ENCODE results near the gene WBP11. TPM values are rescaled to one million over a fixed set of nuclear protein-coding genes. Genes with fewer than 3 reads are reported as not detected.

Gene WBP11
- total RNA-seq, 3 donors from 2014 or later: 38.4 to 53.7 (median 48.3) TPM

- no peak overlapping the region for H3K4me3 ChIP-seq
- no peaks in the 10 kb centered on the region for H3K36me3 ChIP-seq (ENCODE audit: low read depth)
- H3K4me1 ChIP-seq (ENCODE audit: low read depth): peaks cover 20% of the 10 kb centered on the region
- no peaks in the 10 kb centered on the region for H3K9me3 ChIP-seq
- DNase-seq: no peak
- no peak for TF ChIP-seq CTCF (IDR thresholded peaks at IDR 0.05)
- intact Hi-C loops (cut with DNase I, micrococcal nuclease): loop anchor here in 1 of 2 donors (5.0 kb wide), 1 partner anchor 146 kb away; no protein-coding TSS in a partner anchor
- ATAC-seq: peak; percentile 58
These were observed 42.8 kb upstream of the WBP11 start for GRCh38 chr12:14846042-14846587.

- H3K36me3 ChIP-seq (ENCODE audit: low read depth): no peaks in the 10 kb centered on the region
- TF ChIP-seq CTCF (IDR thresholded peaks at IDR 0.05): peak; percentile 45
- H3K9me3 ChIP-seq: no peaks in the 10 kb centered on the region
- intact Hi-C loops (cut with DNase I, micrococcal nuclease): loop anchor here (1.0 to 5.0 kb wide), 2 partner anchors 147 to 151 kb away; no protein-coding TSS in a partner anchor
- ATAC-seq (peak; percentile 75), DNase-seq (peak in 1 of 3 donors; percentile 77)
- H3K4me3 ChIP-seq: no peak overlapping the region
- peaks cover 20% of the 10 kb centered on the region for H3K4me1 ChIP-seq (ENCODE audit: low read depth)
These were observed 42.1 kb upstream of the WBP11 start for GRCh38 chr12:14845350-14845750.

GRCh38 chr12:14844401-14844800 lies 41.1 kb upstream of the WBP11 start:
- intact Hi-C loops (cut with DNase I, micrococcal nuclease): no loop called here
- no peaks in the 10 kb centered on the region for H3K36me3 ChIP-seq (ENCODE audit: low read depth)
- DNase-seq (no peak), ATAC-seq (no peak)
- H3K4me1 ChIP-seq (ENCODE audit: low read depth): peaks cover 20% of the 10 kb centered on the region
- TF ChIP-seq CTCF (IDR thresholded peaks at IDR 0.05): no peak
- H3K9me3 ChIP-seq: no peaks in the 10 kb centered on the region
- no peak overlapping the region for H3K4me3 ChIP-seq

GRCh38 chr12:14843425-14843887 lies 40.2 kb upstream of the WBP11 start, which contains the start of gene ART4:
TSS of gene ART4 (minus strand) at chr12:14843526. CDS start at chr12:14843113, 413 bp downstream.
- Histone ChIP-seq H3K36me3 (ENCODE audit: low read depth) (no peaks in the 10 kb centered on the region), H3K9me3 (no peaks in the 10 kb centered on the region), H3K4me1 (ENCODE audit: low read depth) (peaks cover 20% of the 10 kb centered on the region), H3K4me3 (no peak within 1 kb of the TSS)
- DNase-seq (no peak), ATAC-seq (no peak)
- intact Hi-C loops (cut with DNase I, micrococcal nuclease): no loop called here
- no peak for TF ChIP-seq CTCF (IDR thresholded peaks at IDR 0.05)

GRCh38 chr12:14842315-14842714 lies 39.0 kb upstream of the WBP11 start:
- intact Hi-C loops (cut with DNase I, micrococcal nuclease): no loop called here
- DNase-seq (no peak), ATAC-seq (peak; percentile 44)
- H3K4me3 ChIP-seq: no peak overlapping the region
- TF ChIP-seq CTCF (IDR thresholded peaks at IDR 0.05): no peak
- H3K36me3 ChIP-seq (ENCODE audit: low read depth): no peaks in the 10 kb centered on the region
- peaks cover 20% of the 10 kb centered on the region for H3K4me1 ChIP-seq (ENCODE audit: low read depth)
- no peaks in the 10 kb centered on the region for H3K9me3 ChIP-seq
